Keratinocyte (primary cell): ENCODE measurements around the gene IRF8. TPM values are rescaled to one million over a fixed set of nuclear protein-coding genes. Genes with fewer than 3 reads are reported as not detected.

ENCODE experiments used
- DNase-seq: peaks from one replicate; pipeline ENCODE4 v3.0.0-alpha.2; 2011; ENCODE audit warnings: low read depth, missing footprints, low spot score
- FAIRE-seq: peaks from 2 replicates; lab custom pipeline; 2011; peaks lifted over from hg19 to GRCh38; lab: Jason Lieb, UNC
- H2AFZ ChIP-seq: 2 replicates; pipeline ENCODE4 v1.6.0; 2012; ENCODE audit warnings: low read length, control low read depth, inconsistent platforms; ENCODE audit not compliant: control insufficient read depth
- H3K27ac ChIP-seq: 2 replicates; pipeline ENCODE4 v1.5.1; 2011; ENCODE audit warnings: low read length; ENCODE audit not compliant: control insufficient read depth, insufficient read depth
- H3K27me3 ChIP-seq: 3 replicates; pipeline ENCODE4 v1.6.0; 2011; ENCODE audit warnings: low read length; ENCODE audit not compliant: control insufficient read depth, insufficient read depth; ENCODE audit errors: extremely low read depth
- H3K36me3 ChIP-seq, 2 experiments: 2 replicates in 1 of 2; 3 replicates in 1 of 2; pipeline ENCODE4 v1.5.1; 2011; ENCODE audit warnings: low read length in 2 of 2, mild to moderate bottlenecking in 1 of 2; ENCODE audit not compliant: control insufficient read depth in 2 of 2, insufficient read depth in 2 of 2; ENCODE audit errors: extremely low read depth in 1 of 2
- H3K4me1 ChIP-seq: 3 replicates; pipeline ENCODE4 v1.5.1; 2011; ENCODE audit warnings: low read length; ENCODE audit not compliant: control insufficient read depth, insufficient read depth; ENCODE audit errors: extremely low read depth
- H3K4me2 ChIP-seq: 3 replicates; pipeline ENCODE4 v1.6.0; 2011; ENCODE audit warnings: low read depth, low read length; ENCODE audit not compliant: control insufficient read depth, insufficient read depth; ENCODE audit errors: extremely low read depth
- H3K4me3 ChIP-seq, 3 experiments: fragments of 200-600 bp in 1 of 3; sonication (generic) in 1 of 3; 2 replicates in 2 of 3; 3 replicates in 1 of 3; pipeline ENCODE4 v1.5.1; 2011 to 2016; ENCODE audit warnings: low read length in 3 of 3, mild to moderate bottlenecking in 3 of 3, control low read depth in 2 of 3, inconsistent platforms in 1 of 3, low read depth in 1 of 3, mixed read lengths in 1 of 3, mixed run types in 1 of 3, moderate library complexity in 1 of 3; ENCODE audit not compliant: control insufficient read depth in 2 of 3, insufficient read depth in 2 of 3; ENCODE audit errors: extremely low read depth in 1 of 3
- H3K79me2 ChIP-seq: 2 replicates; pipeline ENCODE4 v1.6.0; 2012; ENCODE audit warnings: low read length; ENCODE audit not compliant: control insufficient read depth, insufficient read depth
- H3K9ac ChIP-seq: 3 replicates; pipeline ENCODE4 v1.6.0; 2011; ENCODE audit warnings: low read length; ENCODE audit not compliant: control insufficient read depth, insufficient read depth; ENCODE audit errors: extremely low read depth
- H3K9me1 ChIP-seq: 3 replicates; pipeline ENCODE4 v1.6.0; 2011; ENCODE audit warnings: low read length; ENCODE audit not compliant: control insufficient read depth, insufficient read depth; ENCODE audit errors: extremely low read depth
- H3K9me3 ChIP-seq: 2 replicates; pipeline ENCODE4 v1.5.1; 2012; ENCODE audit warnings: low read depth, low read length; ENCODE audit not compliant: control insufficient read depth
- H4K20me1 ChIP-seq: 3 replicates; pipeline ENCODE4 v1.6.0; 2011; ENCODE audit warnings: low read length; ENCODE audit not compliant: control insufficient read depth, insufficient read depth; ENCODE audit errors: extremely low read depth
- EZH2 ChIP-seq: IDR thresholded peaks from one replicate; pipeline ENCODE4 v1.6.1; 2012; ENCODE audit warnings: inconsistent platforms, mild to moderate bottlenecking, low read length, moderate library complexity
- dilution Hi-C: fragments of 300-500 bp; cut with MboI; formaldehyde crosslinking; loops from one replicate; pipeline ENCODE4 v1.7.0; 2020; ENCODE audit warnings: low sequenced_read_pairs; ENCODE audit not compliant: extremely low pct_ligation_motif_present
- polyA plus RNA-seq, 5 experiments: library from polyadenylated mRNA; depleted of rRNA in 3 of 5; stranded (reverse) in 3 of 5; stranded (forward) in 1 of 5; unstranded in 1 of 5; fragments of >200 nt; gene quantifications; 1 replicate in 1 of 5; 2 replicates in 3 of 5; 3 replicates in 1 of 5; pipeline versions ENCODE4 v1.2.1 to v1.2.3, GENCODE V29; 2011 to 2012; ENCODE audit warnings: missing spikeins in 2 of 5, low read depth in 1 of 5, low replicate concordance in 1 of 5
- TF ChIP-seq, protein P1 (sequence below), 3 experiments: IDR thresholded peaks in 1 of 3; conservative IDR thresholded peaks in 1 of 3; optimal IDR thresholded peaks in 1 of 3; 2 replicates in 2 of 3; 3 replicates in 1 of 3; pipeline versions ENCODE3 to v1.5.1; 2011; ENCODE audit warnings: low read length in 3 of 3, mild to moderate bottlenecking in 3 of 3, moderate library complexity in 2 of 3, control low read depth in 1 of 3, inconsistent platforms in 1 of 3; ENCODE audit not compliant: insufficient read depth in 2 of 3; ENCODE audit errors: extremely low read depth in 1 of 3

Gene IRF8
- polyA plus RNA-seq, 1 donor (not counting 4 experiments of a cell fraction or from before 2014, with no cell fraction given): not detected

- Histone ChIP-seq H3K27ac (no peak overlapping the region), H3K4me2 (no peak overlapping the region), H3K4me1 (peaks cover 5% of the 10 kb centered on the region), H3K79me2 (no peaks in the 10 kb centered on the region), H3K27me3 (peaks cover 3% of the 10 kb centered on the region), H3K9ac (no peak overlapping the region), H3K4me3 (no peak overlapping the region), H3K9me3 (no peaks in the 10 kb centered on the region), H3K36me3 (no peaks in the 10 kb centered on the region), H4K20me1 (no peaks in the 10 kb centered on the region), H2AFZ (no peak overlapping the region), H3K9me1 (no peaks in the 10 kb centered on the region)
- DNase-seq (no peak), FAIRE-seq (no peak)
- dilution Hi-C loops: no loop called here
- TF ChIP-seq, protein P1, sequence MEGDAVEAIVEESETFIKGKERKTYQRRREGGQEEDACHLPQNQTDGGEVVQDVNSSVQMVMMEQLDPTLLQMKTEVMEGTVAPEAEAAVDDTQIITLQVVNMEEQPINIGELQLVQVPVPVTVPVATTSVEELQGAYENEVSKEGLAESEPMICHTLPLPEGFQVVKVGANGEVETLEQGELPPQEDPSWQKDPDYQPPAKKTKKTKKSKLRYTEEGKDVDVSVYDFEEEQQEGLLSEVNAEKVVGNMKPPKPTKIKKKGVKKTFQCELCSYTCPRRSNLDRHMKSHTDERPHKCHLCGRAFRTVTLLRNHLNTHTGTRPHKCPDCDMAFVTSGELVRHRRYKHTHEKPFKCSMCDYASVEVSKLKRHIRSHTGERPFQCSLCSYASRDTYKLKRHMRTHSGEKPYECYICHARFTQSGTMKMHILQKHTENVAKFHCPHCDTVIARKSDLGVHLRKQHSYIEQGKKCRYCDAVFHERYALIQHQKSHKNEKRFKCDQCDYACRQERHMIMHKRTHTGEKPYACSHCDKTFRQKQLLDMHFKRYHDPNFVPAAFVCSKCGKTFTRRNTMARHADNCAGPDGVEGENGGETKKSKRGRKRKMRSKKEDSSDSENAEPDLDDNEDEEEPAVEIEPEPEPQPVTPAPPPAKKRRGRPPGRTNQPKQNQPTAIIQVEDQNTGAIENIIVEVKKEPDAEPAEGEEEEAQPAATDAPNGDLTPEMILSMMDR (optimal IDR thresholded peaks at IDR 0.05 in 1 of 3, IDR thresholded peaks at IDR 0.05 in 1 of 3, conservative IDR thresholded peaks at IDR 0.05 in 1 of 3; ENCODE audit: extremely low read depth in 1 of 3, insufficient read depth in 2 of 3, low read length in 3 of 3): no peak
- no peak for TF ChIP-seq EZH2
Observed at GRCh38 chr16:85928401-85928820, 29.4 kb downstream of the IRF8 start.

- Histone ChIP-seq H3K4me1 (peaks cover 5% of the 10 kb centered on the region), H2AFZ (no peak overlapping the region), H3K4me3 (no peak overlapping the region), H3K9me1 (no peaks in the 10 kb centered on the region), H3K36me3 (no peaks in the 10 kb centered on the region), H3K9ac (no peak overlapping the region), H3K27ac (no peak overlapping the region), H3K9me3 (no peaks in the 10 kb centered on the region), H3K79me2 (no peaks in the 10 kb centered on the region), H4K20me1 (no peaks in the 10 kb centered on the region), H3K4me2 (no peak overlapping the region), H3K27me3 (peaks cover 3% of the 10 kb centered on the region)
- DNase-seq (no peak), FAIRE-seq (no peak)
- no peak for TF ChIP-seq EZH2
- TF ChIP-seq, protein P1 (optimal IDR thresholded peaks at IDR 0.05 in 1 of 3, IDR thresholded peaks at IDR 0.05 in 1 of 3, conservative IDR thresholded peaks at IDR 0.05 in 1 of 3; ENCODE audit: extremely low read depth in 1 of 3, insufficient read depth in 2 of 3, low read length in 3 of 3): no peak
- dilution Hi-C loops: no loop called here
Observed at GRCh38 chr16:85929259-85929721, 30.3 kb downstream of the IRF8 start.
